Neural cell (in vitro differentiated cells): Measurements from ENCODE around the gene RABGAP1L. TPM values are rescaled to one million over a fixed set of nuclear protein-coding genes. Genes with fewer than 3 reads are reported as not detected.

Experiments used
- H2AFZ ChIP-seq: fragments of 200-600, 300-800 bp; sonication (generic), shearing (Covaris generic); 2 replicates; pipeline ENCODE4 v1.6.0; 2014; ENCODE audit warnings: low read depth, mild to moderate bottlenecking, antibody characterized with exemption, low read length, moderate library complexity
- H3F3A ChIP-seq: fragments of 200-600 bp; shearing (Covaris generic); 2 replicates; pipeline ENCODE4 v1.6.1; 2016; ENCODE audit warnings: mild to moderate bottlenecking, moderate library complexity, mixed read lengths, antibody characterized with exemption, low read length; ENCODE audit not compliant: insufficient read depth, poor library complexity, severe bottlenecking
- H3K27ac ChIP-seq: fragments of 200-600, 300-800 bp; sonication (generic), shearing (Covaris generic); 2 replicates; pipeline ENCODE4 v1.5.1; 2014; ENCODE audit warnings: mild to moderate bottlenecking, low read length, moderate library complexity
- H3K27me3 ChIP-seq: fragments of 300-800, 200-600 bp; sonication (generic), shearing (Covaris generic); 2 replicates; pipeline ENCODE4 v1.6.0; 2014; ENCODE audit warnings: mild to moderate bottlenecking, low read depth, low read length, moderate library complexity; ENCODE audit not compliant: insufficient read depth
- H3K36me3 ChIP-seq: fragments of 300-800, 200-600 bp; sonication (generic), shearing (Covaris generic); 2 replicates; pipeline ENCODE4 v1.5.1; 2014; ENCODE audit warnings: mild to moderate bottlenecking, antibody characterized with exemption, low read length, moderate library complexity; ENCODE audit not compliant: insufficient read depth
- H3K4me2 ChIP-seq: fragments of 300-800, 200-600 bp; sonication (generic), shearing (Covaris generic); 2 replicates; pipeline ENCODE4 v1.6.0; 2014; ENCODE audit warnings: mild to moderate bottlenecking, low read length
- H3K4me3 ChIP-seq: fragments of 300-800, 200-600 bp; sonication (generic), shearing (Covaris generic); 2 replicates; pipeline ENCODE4 v1.5.1; 2014; ENCODE audit warnings: mild to moderate bottlenecking, low read length, moderate library complexity
- H3K79me2 ChIP-seq: fragments of 200-600 bp; shearing (Covaris generic); replicated peaks from 2 replicates; pipeline ENCODE4 v1.6.0; 2014; ENCODE audit warnings: mild to moderate bottlenecking, low read length, moderate library complexity; ENCODE audit not compliant: insufficient read depth
- H3K9ac ChIP-seq: fragments of 300-800, 200-600 bp; sonication (generic), shearing (Covaris generic); 2 replicates; pipeline ENCODE4 v1.6.1; 2016; ENCODE audit warnings: mild to moderate bottlenecking, low read length, mixed read lengths
- H3K9me2 ChIP-seq: fragments of 200-600 bp; shearing (Covaris generic); 2 replicates; pipeline ENCODE4 v1.6.1; 2016; ENCODE audit warnings: mild to moderate bottlenecking, low read length, mixed read lengths; ENCODE audit not compliant: insufficient read depth
- H3K9me3 ChIP-seq: fragments of 200-600, 300-800 bp; sonication (generic), shearing (Covaris generic); 2 replicates; pipeline ENCODE4 v1.6.1; 2016; ENCODE audit warnings: mild to moderate bottlenecking, mixed run types, low read length, moderate library complexity, mixed read lengths
- H4K20me1 ChIP-seq: fragments of 200-600 bp; shearing (Covaris generic); 2 replicates; pipeline ENCODE4 v1.6.1; 2016; ENCODE audit warnings: mild to moderate bottlenecking, mixed run types; ENCODE audit not compliant: insufficient read depth
- CTCF ChIP-seq: fragments of 450-650 bp; IDR thresholded peaks from 2 replicates; pipeline ENCODE4 v1.5.1; 2014; ENCODE audit warnings: antibody characterized with exemption, mild to moderate bottlenecking, moderate library complexity; ENCODE audit not compliant: poor library complexity, severe bottlenecking
- EP300 ChIP-seq: fragments of 450-650 bp; conservative IDR thresholded peaks from 2 replicates; pipeline ENCODE4 v1.6.1; 2014; ENCODE audit warnings: antibody characterized with exemption, mild to moderate bottlenecking, moderate library complexity; ENCODE audit not compliant: poor library complexity, severe bottlenecking
- EZH2 ChIP-seq: fragments of 200-600, 300-800 bp; shearing (Covaris generic), sonication (generic); IDR thresholded peaks from 2 replicates; pipeline ENCODE4 v1.6.1; 2014; ENCODE audit warnings: antibody characterized with exemption, low read length, borderline replicate concordance, mild to moderate bottlenecking; ENCODE audit not compliant: insufficient read depth, poor library complexity, severe bottlenecking
- MXI1 ChIP-seq: fragments of 450-650 bp; conservative IDR thresholded peaks from 2 replicates; pipeline ENCODE4 v1.6.1; 2014; ENCODE audit warnings: antibody characterized with exemption, mild to moderate bottlenecking; ENCODE audit not compliant: poor library complexity, severe bottlenecking
- POLR2AphosphoS5 ChIP-seq: IDR thresholded peaks from 2 replicates; pipeline ENCODE4 v1.6.1; 2012
- RAD21 ChIP-seq: fragments of 450-650 bp; conservative IDR thresholded peaks from 2 replicates; pipeline ENCODE4 v1.6.1; 2014; ENCODE audit warnings: antibody characterized with exemption, mild to moderate bottlenecking, moderate library complexity
- REST ChIP-seq: IDR thresholded peaks from 2 replicates; pipeline ENCODE4 v1.6.1; 2012; ENCODE audit warnings: borderline replicate concordance
- SMC3 ChIP-seq: fragments of 450-650 bp; conservative IDR thresholded peaks from 2 replicates; pipeline ENCODE4 v1.6.1; 2014; ENCODE audit warnings: antibody characterized with exemption, mild to moderate bottlenecking, moderate library complexity; ENCODE audit not compliant: poor library complexity
- TAF1 ChIP-seq: IDR thresholded peaks from 2 replicates; pipeline ENCODE4 v1.6.1; 2012; ENCODE audit warnings: low read depth
- polyA plus RNA-seq: library from polyadenylated mRNA; depleted of rRNA; stranded (reverse); fragments of >200 nt; gene quantifications from 2 replicates; pipeline ENCODE4 v1.2.3, GENCODE V29; 2014

Gene RABGAP1L
- polyA plus RNA-seq, 1 donor from 2014 or later, result 32.2 TPM

GRCh38 chr1:174825127-174825526 lies 665.8 kb downstream of the RABGAP1L start:
- Histone ChIP-seq H3K9me2 (no peaks in the 10 kb centered on the region), H2AFZ (no peak overlapping the region), H3K79me2 (no peaks in the 10 kb centered on the region), H3K27ac (no peak overlapping the region), H3K9me3 (no peaks in the 10 kb centered on the region), H3K36me3 (peaks cover 4% of the 10 kb centered on the region), H4K20me1 (no peaks in the 10 kb centered on the region), H3K4me2 (no peak overlapping the region), H3K4me3 (no peak overlapping the region), H3F3A (no peaks in the 10 kb centered on the region), H3K27me3 (no peaks in the 10 kb centered on the region), H3K9ac (no peak overlapping the region)
- no peak for TF ChIP-seq MXI1
- TF ChIP-seq POLR2AphosphoS5, result no peak
- no peak for TF ChIP-seq TAF1
- no peak for TF ChIP-seq CTCF
- no peak for TF ChIP-seq EP300
- TF ChIP-seq REST, result no peak
- TF ChIP-seq EZH2, result no peak
- TF ChIP-seq RAD21, result no peak
- no peak for TF ChIP-seq SMC3

- Histone ChIP-seq H3K79me2 (no peaks in the 10 kb centered on the region), H4K20me1 (no peaks in the 10 kb centered on the region), H3F3A (no peaks in the 10 kb centered on the region), H2AFZ (no peak overlapping the region), H3K27me3 (no peaks in the 10 kb centered on the region), H3K9me3 (no peaks in the 10 kb centered on the region), H3K27ac (no peak overlapping the region), H3K36me3 (peaks cover 4% of the 10 kb centered on the region), H3K9me2 (no peaks in the 10 kb centered on the region), H3K4me3 (no peak overlapping the region), H3K9ac (no peak overlapping the region), H3K4me2 (no peak overlapping the region)
- TF ChIP-seq EZH2, result no peak
- TF ChIP-seq REST, result no peak
- no peak for TF ChIP-seq TAF1
- no peak for TF ChIP-seq POLR2AphosphoS5
- TF ChIP-seq RAD21, result no peak
- TF ChIP-seq MXI1, result no peak
- TF ChIP-seq SMC3, result no peak
- TF ChIP-seq CTCF, result no peak
- no peak for TF ChIP-seq EP300
These were observed 666.5 kb downstream of the RABGAP1L start for GRCh38 chr1:174825806-174826205.
